ENCODE data around the gene GPR137C.

Gene GPR137C

DNA sequence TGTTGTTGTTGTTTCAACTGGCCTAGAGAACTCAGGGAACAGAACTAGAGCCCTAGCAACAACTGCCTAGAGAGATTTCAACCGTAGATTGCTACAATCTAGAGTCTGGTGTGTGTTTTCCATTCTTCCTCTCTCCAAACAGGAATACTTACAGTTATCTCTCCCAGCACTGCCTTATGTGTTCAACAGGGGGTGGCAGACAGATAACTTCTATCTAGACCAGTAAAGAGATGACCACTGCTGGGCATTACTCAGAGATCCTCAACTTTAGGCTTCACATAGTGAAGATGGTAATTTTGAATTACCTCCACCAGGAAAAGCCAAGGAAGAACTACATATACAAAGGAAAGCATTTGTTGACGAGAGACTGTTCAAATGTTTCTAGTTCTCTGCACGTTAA lies 5.1 kb upstream of the GPR137C start:
- Histone ChIP-seq H3K14ac (ENCODE audit: low read length) (no peak overlapping the region), H3K9ac (ENCODE audit: low read length) (no peak overlapping the region), H3K79me2 (ENCODE audit: control insufficient read depth, insufficient read depth, low read length, poor library complexity) (no peaks in the 10 kb centered on the region), H3K9me3 (ENCODE audit: insufficient read depth, low read depth, low read length) (no peaks in the 10 kb centered on the region), H3K23ac (ENCODE audit: low read length) (no peak overlapping the region), H4K12ac (ENCODE audit: low read depth, low read length) (no peak overlapping the region), H2BK12ac (ENCODE audit: low read length) (no peak overlapping the region), H2AK5ac (ENCODE audit: low read length) (no peak overlapping the region), H4K8ac (ENCODE audit: low read depth, low read length) (no peak overlapping the region), H3K4me3 (ENCODE audit: low read depth, low read length) (no peak overlapping the region), H2AFZ (ENCODE audit: insufficient read depth, low read length, poor library complexity) (no peak overlapping the region), H3K27ac (ENCODE audit: low read depth, low read length) (no peak overlapping the region), H3K4me1 (ENCODE audit: control insufficient read depth in 1 of 2, insufficient read depth in 2 of 2, low read length in 2 of 2) (peaks cover 0 to 2% of the 10 kb centered on the region in 2 experiments), H3K4me2 (ENCODE audit: low read length) (no peak overlapping the region), H2BK120ac (ENCODE audit: insufficient read depth, low read length, poor library complexity) (no peak overlapping the region), H2BK5ac (ENCODE audit: low read depth, low read length, poor library complexity) (no peak overlapping the region), H3K18ac (ENCODE audit: low read length) (no peak overlapping the region), H4K91ac (ENCODE audit: low read depth, low read length) (no peak overlapping the region), H3K27me3 (ENCODE audit: insufficient read depth, low read length) (no peaks in the 10 kb centered on the region), H3K36me3 (ENCODE audit: control insufficient read depth in 1 of 2, insufficient read depth in 2 of 2, low read length in 2 of 2) (no peaks in the 10 kb centered on the region), H3K79me1 (ENCODE audit: low read length) (no peaks in the 10 kb centered on the region), H3K4ac (ENCODE audit: low read depth, low read length) (no peak overlapping the region)
- no CpG with 5 or more reads among the region's 3 CpGs for WGBS (ENCODE audit: extremely low coverage, insufficient coverage, insufficient read length)
- DNase-seq: no peak

DNA sequence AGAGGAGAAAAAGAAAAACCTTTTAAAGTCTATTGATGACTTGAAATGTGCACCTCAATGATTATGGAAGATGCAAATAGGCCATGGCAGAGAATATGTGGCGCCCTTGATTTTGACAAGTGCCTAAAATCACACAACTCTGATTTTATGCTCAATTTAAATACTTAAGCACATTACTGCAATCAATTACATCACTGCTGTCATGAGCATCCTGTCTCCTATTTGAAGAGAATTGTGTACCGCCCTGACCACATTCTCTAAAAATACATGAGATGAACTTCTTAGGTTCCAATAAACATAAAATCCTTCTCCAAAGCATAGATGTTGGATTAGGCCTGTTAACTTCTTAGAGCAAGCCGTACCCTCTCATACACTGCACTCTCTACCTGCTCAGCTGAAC lies 2.0 kb upstream of the GPR137C start:
- Histone ChIP-seq H3K18ac (ENCODE audit: low read length) (no peak overlapping the region), H3K27me3 (ENCODE audit: insufficient read depth, low read length) (no peaks in the 10 kb centered on the region), H3K23ac (ENCODE audit: low read length) (no peak overlapping the region), H4K12ac (ENCODE audit: low read depth, low read length) (no peak overlapping the region), H4K91ac (ENCODE audit: low read depth, low read length) (no peak overlapping the region), H3K4ac (ENCODE audit: low read depth, low read length) (no peak overlapping the region), H4K8ac (ENCODE audit: low read depth, low read length) (no peak overlapping the region), H3K9me3 (ENCODE audit: insufficient read depth, low read depth, low read length) (no peaks in the 10 kb centered on the region), H3K4me1 (ENCODE audit: control insufficient read depth in 1 of 2, insufficient read depth in 2 of 2, low read length in 2 of 2) (peaks cover 0 to 2% of the 10 kb centered on the region in 2 experiments), H2BK12ac (ENCODE audit: low read length) (no peak overlapping the region), H2AK5ac (ENCODE audit: low read length) (no peak overlapping the region), H2BK5ac (ENCODE audit: low read depth, low read length, poor library complexity) (no peak overlapping the region), H3K9ac (ENCODE audit: low read length) (no peak overlapping the region), H3K27ac (ENCODE audit: low read depth, low read length) (no peak overlapping the region), H3K36me3 (ENCODE audit: control insufficient read depth in 1 of 2, insufficient read depth in 2 of 2, low read length in 2 of 2) (no peaks in the 10 kb centered on the region), H3K14ac (ENCODE audit: low read length) (no peak overlapping the region), H3K4me2 (ENCODE audit: low read length) (no peak overlapping the region), H2BK120ac (ENCODE audit: insufficient read depth, low read length, poor library complexity) (no peak overlapping the region), H3K79me2 (ENCODE audit: control insufficient read depth, insufficient read depth, low read length, poor library complexity) (no peaks in the 10 kb centered on the region), H2AFZ (ENCODE audit: insufficient read depth, low read length, poor library complexity) (no peak overlapping the region), H3K79me1 (ENCODE audit: low read length) (no peaks in the 10 kb centered on the region), H3K4me3 (ENCODE audit: low read depth, low read length) (no peak overlapping the region)
- WGBS (ENCODE audit: extremely low coverage, insufficient coverage, insufficient read length): no CpG with 5 or more reads among the region's 3 CpGs
- no peak for DNase-seq

GRCh38 chr14:52551205-52551604 lies 1.4 kb upstream of the GPR137C start:
- H3K27me3 ChIP-seq (ENCODE audit: insufficient read depth, low read length): no peaks in the 10 kb centered on the region
- peak overlapping the region; percentile 10 for H3K4me2 ChIP-seq (ENCODE audit: low read length)
- no peak overlapping the region for H3K27ac ChIP-seq (ENCODE audit: low read depth, low read length)
- no peak overlapping the region for H2AK5ac ChIP-seq (ENCODE audit: low read length)
- no peak overlapping the region for H2BK5ac ChIP-seq (ENCODE audit: low read depth, low read length, poor library complexity)
- no peaks in the 10 kb centered on the region for H3K79me1 ChIP-seq (ENCODE audit: low read length)
- no peaks in the 10 kb centered on the region for H3K79me2 ChIP-seq (ENCODE audit: control insufficient read depth, insufficient read depth, low read length, poor library complexity)
- no peak overlapping the region for H3K4ac ChIP-seq (ENCODE audit: low read depth, low read length)
- no peak overlapping the region for H3K18ac ChIP-seq (ENCODE audit: low read length)
- H3K4me1 ChIP-seq (ENCODE audit: control insufficient read depth in 1 of 2, insufficient read depth in 2 of 2, low read length in 2 of 2): peaks cover 0 to 2% of the 10 kb centered on the region in 2 experiments
- H3K36me3 ChIP-seq (ENCODE audit: control insufficient read depth in 1 of 2, insufficient read depth in 2 of 2, low read length in 2 of 2): no peaks in the 10 kb centered on the region
- no peak overlapping the region for H4K12ac ChIP-seq (ENCODE audit: low read depth, low read length)
- no peak for DNase-seq
- H3K4me3 ChIP-seq (ENCODE audit: low read depth, low read length): no peak overlapping the region
- no peak overlapping the region for H2BK120ac ChIP-seq (ENCODE audit: insufficient read depth, low read length, poor library complexity)
- no peak overlapping the region for H3K9ac ChIP-seq (ENCODE audit: low read length)
- H2BK12ac ChIP-seq (ENCODE audit: low read length): no peak overlapping the region
- H2AFZ ChIP-seq (ENCODE audit: insufficient read depth, low read length, poor library complexity): no peak overlapping the region
- no peak overlapping the region for H3K14ac ChIP-seq (ENCODE audit: low read length)
- no peak overlapping the region for H3K23ac ChIP-seq (ENCODE audit: low read length)
- no peak overlapping the region for H4K8ac ChIP-seq (ENCODE audit: low read depth, low read length)
- H4K91ac ChIP-seq (ENCODE audit: low read depth, low read length): no peak overlapping the region
- WGBS (ENCODE audit: extremely low coverage, insufficient coverage, insufficient read length): no CpG with 5 or more reads among the region's 6 CpGs
- no peaks in the 10 kb centered on the region for H3K9me3 ChIP-seq (ENCODE audit: insufficient read depth, low read depth, low read length)

DNA sequence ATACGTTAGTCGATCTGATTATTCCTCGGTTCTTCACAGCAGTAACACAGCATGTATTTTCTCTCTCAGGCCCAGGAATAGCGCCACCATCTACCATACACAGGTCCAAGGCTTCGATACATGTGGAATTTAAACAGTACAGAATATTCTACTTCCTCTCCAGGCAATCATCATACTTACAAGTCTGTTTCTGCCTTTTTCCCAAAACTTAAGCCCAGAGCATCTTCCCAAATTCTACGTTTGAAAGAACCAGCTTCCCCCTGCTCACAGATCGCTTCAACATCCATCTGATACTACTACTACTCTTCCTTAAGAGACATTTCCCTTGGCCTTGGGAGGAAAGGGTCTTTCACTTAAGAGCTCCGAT lies 957 bp upstream of the GPR137C start:
- no CpG with 5 or more reads among the region's 8 CpGs for WGBS (ENCODE audit: extremely low coverage, insufficient coverage, insufficient read length)
- H3K14ac ChIP-seq (ENCODE audit: low read length): no peak overlapping the region
- H4K12ac ChIP-seq (ENCODE audit: low read depth, low read length): no peak overlapping the region

More for the DNA sequence above, 957 bp upstream of the GPR137C start:
- Histone ChIP-seq H3K18ac (ENCODE audit: low read length) (no peak overlapping the region), H3K27me3 (ENCODE audit: insufficient read depth, low read length) (no peaks in the 10 kb centered on the region), H3K79me1 (ENCODE audit: low read length) (no peaks in the 10 kb centered on the region), H3K23ac (ENCODE audit: low read length) (no peak overlapping the region), H3K4me2 (ENCODE audit: low read length) (peak overlapping the region; percentile 86), H2AK5ac (ENCODE audit: low read length) (no peak overlapping the region), H4K8ac (ENCODE audit: low read depth, low read length) (peak overlapping the region; percentile 40), H3K4me1 (ENCODE audit: control insufficient read depth in 1 of 2, insufficient read depth in 2 of 2, low read length in 2 of 2) (peaks cover 0 to 2% of the 10 kb centered on the region in 2 experiments), H2BK120ac (ENCODE audit: insufficient read depth, low read length, poor library complexity) (no peak overlapping the region), H3K9me3 (ENCODE audit: insufficient read depth, low read depth, low read length) (no peaks in the 10 kb centered on the region), H2BK5ac (ENCODE audit: low read depth, low read length, poor library complexity) (no peak overlapping the region), H3K9ac (ENCODE audit: low read length) (no peak overlapping the region), H2AFZ (ENCODE audit: insufficient read depth, low read length, poor library complexity) (peak overlapping the region; percentile 91), H3K79me2 (ENCODE audit: control insufficient read depth, insufficient read depth, low read length, poor library complexity) (no peaks in the 10 kb centered on the region), H3K27ac (ENCODE audit: low read depth, low read length) (no peak overlapping the region), H2BK12ac (ENCODE audit: low read length) (no peak overlapping the region), H3K4ac (ENCODE audit: low read depth, low read length) (no peak overlapping the region), H3K4me3 (ENCODE audit: low read depth, low read length) (peak overlapping the region; percentile 81), H3K36me3 (ENCODE audit: control insufficient read depth in 1 of 2, insufficient read depth in 2 of 2, low read length in 2 of 2) (no peaks in the 10 kb centered on the region), H4K91ac (ENCODE audit: low read depth, low read length) (no peak overlapping the region)
- DNase-seq: peak in 1 of 2 donors; percentile 7
